ENCODE data around the gene KIF19. TPM values are rescaled to one million over a fixed set of nuclear protein-coding genes. Genes with fewer than 3 reads are reported as not detected.

KIF19 gene
- total RNA-seq, 1 donor from 2014 or later: 80.8 TPM

GRCh38 chr17:74332763-74333283 is 6.8 kb downstream of the KIF19 start:
- H3K27ac Mint-ChIP-seq (ENCODE audit: unreplicated experiment): peak overlapping the region; percentile 95

GRCh38 chr17:74334393-74335039 is 8.5 kb downstream of the KIF19 start:
- Mint-ChIP-seq H3K4me3 (ENCODE audit: unreplicated experiment) (no peak overlapping the region), H3K27me3 (ENCODE audit: unreplicated experiment) (peaks cover 24% of the 10 kb centered on the region), H3K9me3 (ENCODE audit: unreplicated experiment) (peaks cover 29% of the 10 kb centered on the region), H3K36me3 (ENCODE audit: unreplicated experiment) (peaks cover 5% of the 10 kb centered on the region), H3K27ac (ENCODE audit: unreplicated experiment) (peak overlapping the region; percentile 17), H3K4me1 (ENCODE audit: low read depth, unreplicated experiment) (peaks cover 35% of the 10 kb centered on the region)
- no peak for TF ChIP-seq CTCF (IDR thresholded peaks at IDR 0.05; ENCODE audit: partially characterized antibody, unreplicated experiment)
- no peak for DNase-seq

More at GRCh38 chr17:74332763-74333283, 6.8 kb downstream of the KIF19 start:
- Mint-ChIP-seq H3K9me3 (ENCODE audit: unreplicated experiment) (peaks cover 33% of the 10 kb centered on the region), H3K36me3 (ENCODE audit: unreplicated experiment) (peaks cover 10% of the 10 kb centered on the region), H3K4me3 (ENCODE audit: unreplicated experiment) (peak overlapping the region; percentile 83), H3K27me3 (ENCODE audit: unreplicated experiment) (peaks cover 24% of the 10 kb centered on the region), H3K4me1 (ENCODE audit: low read depth, unreplicated experiment) (peaks cover 38% of the 10 kb centered on the region)
- peak; percentile 66 for DNase-seq
- no peak for TF ChIP-seq CTCF (IDR thresholded peaks at IDR 0.05; ENCODE audit: partially characterized antibody, unreplicated experiment)

- TF ChIP-seq CTCF (IDR thresholded peaks at IDR 0.05; ENCODE audit: partially characterized antibody, unreplicated experiment): no peak
- Mint-ChIP-seq H3K9me3 (ENCODE audit: unreplicated experiment) (peaks cover 30% of the 10 kb centered on the region), H3K27me3 (ENCODE audit: unreplicated experiment) (peaks cover 25% of the 10 kb centered on the region), H3K27ac (ENCODE audit: unreplicated experiment) (no peak overlapping the region), H3K36me3 (ENCODE audit: unreplicated experiment) (peaks cover 5% of the 10 kb centered on the region), H3K4me3 (ENCODE audit: unreplicated experiment) (no peak overlapping the region), H3K4me1 (ENCODE audit: low read depth, unreplicated experiment) (peaks cover 29% of the 10 kb centered on the region)
- DNase-seq: no peak
Measured at GRCh38 chr17:74335529-74336062, 9.6 kb downstream of the KIF19 start.

GRCh38 chr17:74336307-74336706 is 10.3 kb downstream of the KIF19 start:
- TF ChIP-seq CTCF (IDR thresholded peaks at IDR 0.05; ENCODE audit: partially characterized antibody, unreplicated experiment): no peak
- DNase-seq: no peak
- peaks cover 27% of the 10 kb centered on the region for H3K4me1 Mint-ChIP-seq (ENCODE audit: low read depth, unreplicated experiment)
- peaks cover 25% of the 10 kb centered on the region for H3K27me3 Mint-ChIP-seq (ENCODE audit: unreplicated experiment)
- H3K9me3 Mint-ChIP-seq (ENCODE audit: unreplicated experiment): peaks cover 27% of the 10 kb centered on the region
- H3K36me3 Mint-ChIP-seq (ENCODE audit: unreplicated experiment): peaks cover 5% of the 10 kb centered on the region
- H3K4me3 Mint-ChIP-seq (ENCODE audit: unreplicated experiment): peak overlapping the region; percentile 16
- H3K27ac Mint-ChIP-seq (ENCODE audit: unreplicated experiment): no peak overlapping the region

All from glutamatergic neuron (in vitro differentiated cells).